Regular cardiac myocyte (primary cell): ENCODE data around the gene HMGXB4. TPM values are rescaled to one million over a fixed set of nuclear protein-coding genes. Genes with fewer than 3 reads are reported as not detected.

Experiments used
- total RNA-seq: library from RNA; depleted of rRNA; stranded (reverse); fragments of >200 nt; gene quantifications from 2 replicates; pipeline ENCODE4 v1.2.3, GENCODE V29; 2014

HMGXB4 gene
- total RNA-seq: 15.5 and 26.6 TPM in 2 replicates

GRCh38 chr22:35257321-35258190 is at the start of gene HMGXB4:
HMGXB4 (plus strand) TSS chr22:35257493; CDS start chr22:35262391, 4,898 bp downstream.

GRCh38 chr22:35299673-35300499 is 42.6 kb downstream of the HMGXB4 start, which contains the start of gene TOM1:
TOM1 (plus strand) TSS chr22:35299894; CDS start chr22:35299929, 35 bp downstream.

Other genes starting within 250 kb of the HMGXB4 start
- gene ISX, start 191.3 kb upstream of the HMGXB4 start, total RNA-seq: not detected in 2 replicates
- gene TOM1, start 42.4 kb downstream of the HMGXB4 start, total RNA-seq: 19.2 and 32.4 TPM in 2 replicates
- gene HMOX1, start 123.6 kb downstream of the HMGXB4 start, total RNA-seq: 102 and 156 TPM in 2 replicates
- gene MCM5, start 142.6 kb downstream of the HMGXB4 start, total RNA-seq: 14.4 and 87.8 TPM in 2 replicates